SK-N-SH (cell line): ENCODE data around the gene WDR26.

Source experiments
- CHD2 ChIP-seq: fragments of 150-350 bp; IDR thresholded peaks from 2 replicates; pipeline ENCODE4 v1.6.1; 2018; ENCODE audit warnings: low read length; ENCODE audit not compliant: partially characterized antibody
- EZH2phosphoT487 ChIP-seq: fragments of 200-600 bp; sonication (generic); IDR thresholded peaks from 2 replicates; pipeline ENCODE4 v1.6.1; 2017; ENCODE audit warnings: low read depth, mixed run types, mild to moderate bottlenecking, antibody characterized with exemption, moderate library complexity, borderline replicate concordance
- FOXJ3 ChIP-seq: sonication (generic); formaldehyde crosslinking; IDR thresholded peaks from 2 replicates; pipeline ENCODE4 v1.5.1; 2020; ENCODE audit warnings: mild to moderate bottlenecking, missing genetic modification reagents
- FOXM1 ChIP-seq: IDR thresholded peaks from 2 replicates; pipeline ENCODE4 v1.4.0; 2012; ENCODE audit warnings: low read depth, mild to moderate bottlenecking
- GABPA ChIP-seq: IDR thresholded peaks from 2 replicates; pipeline ENCODE4 v1.4.0; 2012; ENCODE audit warnings: low read depth, mild to moderate bottlenecking
- NFIC ChIP-seq: IDR thresholded peaks from 2 replicates; pipeline ENCODE4 v1.4.0; 2012; ENCODE audit warnings: borderline replicate concordance
- SMC3 ChIP-seq: IDR thresholded peaks from 2 replicates; pipeline ENCODE4 v1.6.1; 2012; ENCODE audit warnings: low read depth, low read length, improper control_type of control experiment
- TAF1 ChIP-seq: IDR thresholded peaks from 2 replicates; pipeline ENCODE4 v1.6.1; 2012; ENCODE audit warnings: low read depth, mild to moderate bottlenecking, low read length, moderate library complexity, borderline replicate concordance
- TF ChIP-seq, protein P1 (sequence below): fragments of 200-600 bp; sonication (generic); IDR thresholded peaks from 2 replicates; pipeline ENCODE4 v1.6.1; 2017; ENCODE audit warnings: antibody characterized with exemption, mild to moderate bottlenecking, moderate library complexity

DNA sequence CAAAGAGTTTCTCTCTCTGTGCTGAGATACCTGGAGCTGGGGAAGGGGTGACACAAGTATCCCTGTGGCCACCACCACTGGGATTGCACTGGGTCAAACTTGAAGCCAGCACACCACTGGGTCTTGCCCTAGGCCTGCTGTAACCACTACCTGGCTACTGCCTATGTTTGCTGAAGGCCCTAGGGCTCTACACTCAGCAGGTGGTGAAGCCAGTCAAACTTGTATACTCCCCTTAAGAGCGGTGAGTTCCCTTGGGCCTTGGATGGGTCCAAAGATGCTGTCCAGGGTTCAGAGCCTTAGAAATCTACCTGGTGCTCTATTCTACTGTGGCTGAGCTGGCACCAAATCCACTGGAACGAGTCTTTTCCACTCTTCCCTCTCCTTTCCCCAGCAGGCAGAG lies 47.0 kb upstream of the WDR26 start:
- TF ChIP-seq, protein P1, sequence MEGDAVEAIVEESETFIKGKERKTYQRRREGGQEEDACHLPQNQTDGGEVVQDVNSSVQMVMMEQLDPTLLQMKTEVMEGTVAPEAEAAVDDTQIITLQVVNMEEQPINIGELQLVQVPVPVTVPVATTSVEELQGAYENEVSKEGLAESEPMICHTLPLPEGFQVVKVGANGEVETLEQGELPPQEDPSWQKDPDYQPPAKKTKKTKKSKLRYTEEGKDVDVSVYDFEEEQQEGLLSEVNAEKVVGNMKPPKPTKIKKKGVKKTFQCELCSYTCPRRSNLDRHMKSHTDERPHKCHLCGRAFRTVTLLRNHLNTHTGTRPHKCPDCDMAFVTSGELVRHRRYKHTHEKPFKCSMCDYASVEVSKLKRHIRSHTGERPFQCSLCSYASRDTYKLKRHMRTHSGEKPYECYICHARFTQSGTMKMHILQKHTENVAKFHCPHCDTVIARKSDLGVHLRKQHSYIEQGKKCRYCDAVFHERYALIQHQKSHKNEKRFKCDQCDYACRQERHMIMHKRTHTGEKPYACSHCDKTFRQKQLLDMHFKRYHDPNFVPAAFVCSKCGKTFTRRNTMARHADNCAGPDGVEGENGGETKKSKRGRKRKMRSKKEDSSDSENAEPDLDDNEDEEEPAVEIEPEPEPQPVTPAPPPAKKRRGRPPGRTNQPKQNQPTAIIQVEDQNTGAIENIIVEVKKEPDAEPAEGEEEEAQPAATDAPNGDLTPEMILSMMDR = no peak
- TF ChIP-seq NFIC = no peak
- no peak for TF ChIP-seq SMC3
- no peak for TF ChIP-seq FOXM1
- no peak for TF ChIP-seq GABPA
- TF ChIP-seq TAF1 = no peak
- TF ChIP-seq FOXJ3 (CRISPR knock-in tag) = no peak
- TF ChIP-seq EZH2phosphoT487 = no peak
- TF ChIP-seq CHD2 = no peak
